Erythroblast (primary cell): ENCODE results near the gene CC2D1A.

Experiments
- GATA1 ChIP-seq: IDR thresholded peaks from 2 replicates; pipeline ENCODE4 v1.6.1; 2011; ENCODE audit warnings: low read depth, mild to moderate bottlenecking, control low read depth, low read length, moderate library complexity
- POLR2A ChIP-seq: IDR thresholded peaks from 2 replicates; pipeline ENCODE4 v1.6.1; 2011; ENCODE audit warnings: mild to moderate bottlenecking, low read length

- TF ChIP-seq POLR2A (no peak), GATA1 (no peak)
Observed at GRCh38 chr19:13952154-13952930, 46.3 kb downstream of the CC2D1A start, which contains the start of gene DCAF15.
